ENCODE results near the gene RNGTT.

Gene RNGTT

DNA sequence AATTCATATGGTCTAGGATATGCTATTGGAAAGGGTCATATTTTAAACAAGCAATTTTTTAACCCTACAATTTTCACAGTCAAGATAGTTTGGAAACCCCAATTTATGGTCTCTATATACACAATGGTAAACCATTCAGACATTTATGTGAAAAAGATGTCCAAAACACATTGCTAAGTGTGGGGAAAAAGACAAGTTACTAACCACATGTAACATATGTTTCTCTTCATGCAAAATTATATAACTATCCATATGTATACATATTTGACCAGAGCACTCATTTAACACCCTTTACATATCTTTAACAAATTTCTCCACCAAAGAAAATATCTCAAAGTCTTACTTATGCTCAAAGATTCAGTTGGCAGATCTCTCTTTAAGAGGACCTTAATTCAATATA lies 110.6 kb downstream of the RNGTT start:
- TF ChIP-seq, protein P1, sequence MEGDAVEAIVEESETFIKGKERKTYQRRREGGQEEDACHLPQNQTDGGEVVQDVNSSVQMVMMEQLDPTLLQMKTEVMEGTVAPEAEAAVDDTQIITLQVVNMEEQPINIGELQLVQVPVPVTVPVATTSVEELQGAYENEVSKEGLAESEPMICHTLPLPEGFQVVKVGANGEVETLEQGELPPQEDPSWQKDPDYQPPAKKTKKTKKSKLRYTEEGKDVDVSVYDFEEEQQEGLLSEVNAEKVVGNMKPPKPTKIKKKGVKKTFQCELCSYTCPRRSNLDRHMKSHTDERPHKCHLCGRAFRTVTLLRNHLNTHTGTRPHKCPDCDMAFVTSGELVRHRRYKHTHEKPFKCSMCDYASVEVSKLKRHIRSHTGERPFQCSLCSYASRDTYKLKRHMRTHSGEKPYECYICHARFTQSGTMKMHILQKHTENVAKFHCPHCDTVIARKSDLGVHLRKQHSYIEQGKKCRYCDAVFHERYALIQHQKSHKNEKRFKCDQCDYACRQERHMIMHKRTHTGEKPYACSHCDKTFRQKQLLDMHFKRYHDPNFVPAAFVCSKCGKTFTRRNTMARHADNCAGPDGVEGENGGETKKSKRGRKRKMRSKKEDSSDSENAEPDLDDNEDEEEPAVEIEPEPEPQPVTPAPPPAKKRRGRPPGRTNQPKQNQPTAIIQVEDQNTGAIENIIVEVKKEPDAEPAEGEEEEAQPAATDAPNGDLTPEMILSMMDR (IDR thresholded peaks at IDR 0.05; ENCODE audit: insufficient read depth, low read depth, low read length, missing control alignments): no peak
- H3K4me3 ChIP-seq (ENCODE audit: low read length): no peak overlapping the region
- DNase-seq (ENCODE audit: low read depth): no peak

DNA sequence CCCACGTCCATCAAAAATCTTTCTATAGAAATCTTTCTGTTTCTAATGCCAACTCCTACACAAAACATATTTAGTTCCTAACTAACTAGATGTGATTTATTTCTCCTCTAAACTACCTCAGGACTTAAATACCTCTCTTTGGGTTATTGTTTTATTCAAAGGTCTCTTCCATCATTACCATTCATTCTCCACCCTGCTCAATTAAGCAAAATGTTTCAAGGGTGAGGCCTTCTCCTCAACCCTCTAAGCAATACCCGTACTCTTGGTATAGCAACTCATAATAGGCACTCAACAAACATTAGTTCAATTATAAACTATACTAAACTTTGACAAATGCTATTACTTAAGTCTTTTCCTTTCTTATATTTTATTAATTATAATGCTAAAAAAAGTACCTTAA lies 111.4 kb downstream of the RNGTT start:
- DNase-seq (ENCODE audit: low read depth): no peak
- no peak overlapping the region for H3K4me3 ChIP-seq (ENCODE audit: low read length)
- TF ChIP-seq, protein P1 (IDR thresholded peaks at IDR 0.05; ENCODE audit: insufficient read depth, low read depth, low read length, missing control alignments): no peak

DNA sequence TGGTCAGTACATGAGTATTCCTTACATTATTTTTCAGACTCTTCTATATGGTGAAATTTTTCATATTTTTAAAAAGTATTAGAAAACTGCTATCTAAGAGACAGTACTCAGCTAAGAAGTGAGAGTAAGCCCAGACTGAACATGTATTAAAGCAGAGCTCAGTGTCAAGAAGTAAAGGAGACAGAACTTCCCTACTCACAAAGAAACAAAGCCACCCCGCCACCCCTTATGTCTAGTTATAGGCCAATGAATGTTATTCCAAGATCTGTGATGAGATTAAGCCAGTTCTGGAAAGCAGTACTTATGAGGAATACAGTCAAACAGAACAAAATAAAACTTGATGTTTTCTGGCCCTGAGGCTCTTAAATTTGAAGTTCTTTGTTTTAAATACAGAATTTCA lies 114.5 kb downstream of the RNGTT start:
- no peak for DNase-seq (ENCODE audit: low read depth)
- H3K4me3 ChIP-seq (ENCODE audit: low read length): no peak overlapping the region
- TF ChIP-seq, protein P1 (IDR thresholded peaks at IDR 0.05; ENCODE audit: insufficient read depth, low read depth, low read length, missing control alignments): no peak

DNA sequence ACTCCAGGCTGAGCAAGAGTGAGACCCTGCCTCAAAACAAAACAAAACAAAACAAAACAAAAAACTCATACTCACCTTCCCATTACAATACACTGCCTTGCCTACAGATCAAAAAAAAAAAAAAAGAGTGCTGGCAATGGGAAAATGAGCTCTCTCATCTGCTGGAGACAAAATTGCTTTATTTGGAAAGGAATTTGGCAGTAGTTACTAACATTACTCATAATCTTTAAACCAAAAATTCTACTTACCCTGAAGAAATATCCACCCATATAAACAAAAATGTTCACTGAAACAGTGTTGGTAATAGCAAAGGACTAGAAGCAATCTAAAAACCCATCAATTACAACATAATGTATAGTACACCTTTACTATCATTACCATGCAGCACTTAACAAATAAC lies 120.4 kb downstream of the RNGTT start:
- TF ChIP-seq, protein P1 (IDR thresholded peaks at IDR 0.05; ENCODE audit: insufficient read depth, low read depth, low read length, missing control alignments): no peak
- no peak for DNase-seq (ENCODE audit: low read depth)
- no peak overlapping the region for H3K4me3 ChIP-seq (ENCODE audit: low read length)

DNA sequence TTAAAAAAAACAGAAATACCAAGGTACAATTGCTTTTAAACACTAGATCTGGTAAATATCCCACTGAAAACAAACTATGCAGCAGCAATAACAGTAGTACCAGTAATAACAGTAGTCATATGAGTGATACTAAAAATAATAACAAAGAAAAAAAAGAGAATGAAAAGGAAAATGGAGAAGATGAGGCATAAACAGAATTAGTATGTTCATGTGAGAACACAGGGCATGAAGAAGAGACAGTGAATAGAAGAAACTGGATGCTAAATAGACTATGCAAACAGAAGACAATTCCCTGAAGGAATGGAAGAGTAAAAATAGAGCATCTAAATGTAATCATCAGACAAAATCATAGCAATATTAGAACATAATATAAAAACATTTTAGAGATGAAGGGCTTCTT lies 121.1 kb downstream of the RNGTT start:
- TF ChIP-seq, protein P1 (IDR thresholded peaks at IDR 0.05; ENCODE audit: insufficient read depth, low read depth, low read length, missing control alignments): no peak
- DNase-seq (ENCODE audit: low read depth): no peak
- H3K4me3 ChIP-seq (ENCODE audit: low read length): no peak overlapping the region

DNA sequence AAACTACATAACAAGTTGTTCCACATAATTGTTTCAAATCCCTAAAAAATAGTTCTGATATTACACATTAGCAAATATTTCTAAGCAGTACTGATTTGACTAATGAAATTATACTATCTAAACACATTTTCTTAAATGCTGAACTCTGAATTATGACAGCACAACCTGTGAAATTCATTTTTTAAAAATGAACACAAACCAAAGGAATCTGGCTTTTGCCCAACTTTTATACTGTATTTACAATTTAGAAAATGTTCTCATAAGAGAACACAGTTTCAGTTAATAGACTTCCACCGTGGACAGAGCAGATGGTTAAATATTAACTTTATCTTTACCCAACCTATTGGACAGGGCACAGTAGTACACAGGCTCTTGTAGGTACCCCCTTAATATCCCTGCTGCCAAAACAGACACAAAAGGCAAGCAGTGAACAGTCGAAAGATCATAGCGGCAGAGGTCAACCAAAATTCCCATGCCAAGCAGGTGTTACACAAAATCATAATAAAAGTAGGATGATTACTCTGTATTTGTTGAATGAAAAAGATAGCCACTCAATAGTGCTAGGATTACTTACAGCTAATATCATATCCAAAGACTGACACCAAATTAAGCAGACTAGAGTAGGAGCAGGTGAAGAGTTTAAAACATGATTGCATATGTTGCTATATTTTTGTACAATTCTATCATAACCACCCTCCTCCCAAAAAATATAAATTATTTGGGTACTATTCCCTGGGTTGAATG lies 122.5 kb downstream of the RNGTT start:
- DNase-seq (ENCODE audit: low read depth): no peak
- TF ChIP-seq, protein P1 (IDR thresholded peaks at IDR 0.05; ENCODE audit: insufficient read depth, low read depth, low read length, missing control alignments): no peak
- no peak overlapping the region for H3K4me3 ChIP-seq (ENCODE audit: low read length)

DNA sequence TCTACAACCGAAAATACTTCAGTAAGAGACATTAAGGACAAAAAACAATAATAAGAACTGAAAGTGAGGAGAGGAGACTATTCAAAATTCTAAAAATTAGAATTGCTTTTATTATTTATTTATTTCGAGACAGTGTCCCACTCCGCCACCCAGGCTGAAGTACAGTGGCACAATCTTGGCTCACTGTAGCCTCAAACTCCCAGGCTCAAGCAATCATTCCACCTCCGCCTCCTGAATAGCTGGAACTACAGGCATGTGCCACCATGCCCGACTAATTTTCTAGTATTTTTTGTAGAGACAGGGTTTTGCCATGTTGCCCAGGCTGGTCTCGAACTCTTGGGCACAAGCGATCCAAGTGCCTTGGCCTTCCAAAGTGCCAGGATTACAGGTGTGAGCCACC lies 123.1 kb downstream of the RNGTT start:
- TF ChIP-seq, protein P1 (IDR thresholded peaks at IDR 0.05; ENCODE audit: insufficient read depth, low read depth, low read length, missing control alignments): no peak
- DNase-seq (ENCODE audit: low read depth): no peak
- no peak overlapping the region for H3K4me3 ChIP-seq (ENCODE audit: low read length)
